ENCODE data around the gene SELENOM.

The SELENOM gene

DNA sequence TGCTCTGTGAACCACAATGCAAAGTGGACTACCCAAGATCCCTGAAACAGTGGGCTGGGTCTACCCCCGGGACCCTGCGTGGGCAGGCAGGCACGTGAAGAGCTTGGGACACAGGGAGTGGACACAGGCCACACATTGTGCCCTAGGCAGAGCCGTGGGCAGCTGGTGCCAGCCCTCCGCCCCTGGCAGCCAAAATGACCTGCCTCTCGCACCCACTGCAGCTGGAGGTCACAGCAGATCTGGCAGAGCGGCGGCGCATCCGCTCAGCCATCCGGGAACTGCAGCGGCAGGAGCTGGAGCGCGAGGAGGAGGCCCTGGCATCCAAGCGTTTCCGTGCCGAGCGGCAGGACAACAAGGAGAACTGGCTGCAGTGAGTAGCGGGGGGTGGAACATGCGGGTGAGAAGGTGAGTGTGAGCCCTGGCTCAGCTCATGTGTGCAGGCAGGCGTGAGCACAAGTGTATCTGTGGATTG, 19.6 kb downstream of the SELENOM start:
- Histone ChIP-seq H3K4me3 (no peak overlapping the region), H3K9me3 (ENCODE audit: low read depth, low read length) (no peaks in the 10 kb centered on the region), H3K9ac (ENCODE audit: insufficient read length) (no peak overlapping the region), H3K27ac (no peak overlapping the region), H3K36me3 (ENCODE audit: insufficient read depth, low read length) (no peaks in the 10 kb centered on the region)
- TF ChIP-seq EZH2 (IDR thresholded peaks at IDR 0.05): no peak
- TF ChIP-seq POLR2AphosphoS5 (IDR thresholded peaks at IDR 0.05; ENCODE audit: borderline replicate concordance, low read depth, low read length): no peak
- TF ChIP-seq FOXP2 (optimal IDR thresholded peaks at IDR 0.05; ENCODE audit: control extremely low read depth, extremely low read length, insufficient read depth): no peak
- DNase-seq (ENCODE audit: low read depth, low spot score): no peak

DNA sequence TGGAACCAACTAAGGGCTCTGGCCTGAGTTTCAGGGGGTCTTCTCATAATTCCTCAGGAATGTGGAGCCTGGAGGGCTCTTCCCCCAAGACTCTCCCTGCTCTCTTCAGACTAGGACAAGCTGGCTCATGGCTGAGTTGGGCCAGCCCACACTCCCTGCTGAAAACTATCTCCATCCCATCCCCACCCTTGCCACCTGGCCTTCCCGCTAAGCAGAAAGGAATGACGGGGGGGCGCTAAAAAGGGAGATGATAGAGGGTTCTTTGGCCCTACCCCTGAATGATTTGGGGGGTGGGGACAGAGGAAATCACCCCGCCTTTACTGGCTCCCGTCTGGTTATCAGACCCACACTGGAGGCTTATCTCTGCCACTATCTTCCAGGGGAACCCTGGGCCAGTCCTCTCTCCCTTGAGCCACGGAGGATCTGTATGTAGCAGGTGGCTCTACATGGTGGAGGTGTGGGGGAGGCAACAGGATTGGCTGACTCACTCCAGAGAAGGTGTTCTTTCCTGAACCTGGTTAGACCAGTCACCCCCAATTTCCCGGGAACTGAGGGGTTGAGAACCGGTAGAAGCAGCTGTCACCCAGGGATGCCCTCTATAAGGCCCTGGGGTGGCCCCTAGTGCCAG, 20.6 kb downstream of the SELENOM start:
- Histone ChIP-seq H3K4me3 (no peak overlapping the region), H3K27ac (no peak overlapping the region), H3K9me3 (ENCODE audit: low read depth, low read length) (no peaks in the 10 kb centered on the region), H3K9ac (ENCODE audit: insufficient read length) (no peak overlapping the region), H3K36me3 (ENCODE audit: insufficient read depth, low read length) (no peaks in the 10 kb centered on the region)
- no peak for TF ChIP-seq FOXP2 (optimal IDR thresholded peaks at IDR 0.05; ENCODE audit: control extremely low read depth, extremely low read length, insufficient read depth)
- TF ChIP-seq POLR2AphosphoS5 (IDR thresholded peaks at IDR 0.05; ENCODE audit: borderline replicate concordance, low read depth, low read length): no peak
- TF ChIP-seq EZH2 (IDR thresholded peaks at IDR 0.05): no peak
- no peak for DNase-seq (ENCODE audit: low read depth, low spot score)

DNA sequence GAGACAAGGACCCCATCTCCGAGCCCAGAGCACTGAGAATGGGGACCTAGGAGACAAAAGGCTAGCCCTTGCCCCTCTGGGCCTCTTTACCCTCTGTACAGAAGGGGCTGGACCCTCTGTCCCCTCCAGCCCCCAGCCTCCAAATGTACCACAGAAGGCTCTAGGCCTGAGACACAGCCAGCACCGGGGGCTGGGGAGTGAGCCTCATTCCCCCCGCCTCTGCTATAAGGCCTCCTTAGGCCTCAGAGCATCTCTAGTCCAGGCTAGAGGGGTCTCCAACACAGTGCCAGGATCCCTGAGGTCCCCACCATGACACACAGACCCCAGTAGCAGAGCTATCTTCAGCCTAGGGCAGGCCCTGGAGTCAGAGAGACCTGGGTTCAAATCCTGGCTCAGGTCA, 21.4 kb downstream of the SELENOM start:
- TF ChIP-seq POLR2AphosphoS5 (IDR thresholded peaks at IDR 0.05; ENCODE audit: borderline replicate concordance, low read depth, low read length) (no peak), EZH2 (IDR thresholded peaks at IDR 0.05) (no peak), FOXP2 (optimal IDR thresholded peaks at IDR 0.05; ENCODE audit: control extremely low read depth, extremely low read length, insufficient read depth) (no peak)
- no peak for DNase-seq (ENCODE audit: low read depth, low spot score)
- Histone ChIP-seq H3K4me3 (no peak overlapping the region), H3K9me3 (ENCODE audit: low read depth, low read length) (no peaks in the 10 kb centered on the region), H3K9ac (ENCODE audit: insufficient read length) (no peak overlapping the region), H3K27ac (no peak overlapping the region), H3K36me3 (ENCODE audit: insufficient read depth, low read length) (no peaks in the 10 kb centered on the region)

DNA sequence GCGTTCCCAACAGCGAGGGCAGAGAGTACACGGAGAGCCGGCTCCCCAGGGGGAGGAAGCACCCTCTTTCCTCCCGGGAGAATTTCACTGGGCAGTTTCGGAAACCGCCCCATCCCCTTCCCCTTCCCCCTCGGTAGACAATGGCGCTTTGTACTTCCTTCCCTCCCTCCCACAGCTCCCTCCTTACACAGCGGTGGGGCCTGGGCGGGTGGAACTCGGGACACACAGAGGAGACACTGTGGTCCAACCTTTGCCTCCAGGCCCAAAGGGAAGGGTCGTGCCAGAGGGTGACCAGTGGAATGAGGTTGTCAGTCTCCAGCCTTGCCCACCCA, 21.9 kb downstream of the SELENOM start:
- no peak for DNase-seq (ENCODE audit: low read depth, low spot score)
- H3K9me3 ChIP-seq (ENCODE audit: low read depth, low read length): no peaks in the 10 kb centered on the region
- H3K27ac ChIP-seq: no peak overlapping the region
- peak overlapping the region; percentile 81 for H3K9ac ChIP-seq (ENCODE audit: insufficient read length)
- H3K36me3 ChIP-seq (ENCODE audit: insufficient read depth, low read length): no peaks in the 10 kb centered on the region
- H3K4me3 ChIP-seq: peak overlapping the region; percentile 88
- no peak for TF ChIP-seq EZH2 (IDR thresholded peaks at IDR 0.05)
- no peak for TF ChIP-seq POLR2AphosphoS5 (IDR thresholded peaks at IDR 0.05; ENCODE audit: borderline replicate concordance, low read depth, low read length)
- no peak for TF ChIP-seq FOXP2 (optimal IDR thresholded peaks at IDR 0.05; ENCODE audit: control extremely low read depth, extremely low read length, insufficient read depth)

- DNase-seq (ENCODE audit: low read depth, low spot score): no peak
- Histone ChIP-seq H3K9me3 (ENCODE audit: low read depth, low read length) (no peaks in the 10 kb centered on the region), H3K4me3 (peak overlapping the region; percentile 88)
Measured at GRCh38 chr22:31084811-31085492, 22.4 kb downstream of the SELENOM start.

GRCh38 chr22:31083923-31084810, 23.2 kb downstream of the SELENOM start:
- DNase-seq (ENCODE audit: low read depth, low spot score): no peak
- Histone ChIP-seq H3K9me3 (ENCODE audit: low read depth, low read length) (no peaks in the 10 kb centered on the region), H3K27ac (peak overlapping the region; percentile 45; the same call in 1 of the 2 replicates), H3K4me3 (peak overlapping the region; percentile 88), H3K9ac (ENCODE audit: insufficient read length) (peak overlapping the region; percentile 81), H3K36me3 (ENCODE audit: insufficient read depth, low read length) (no peaks in the 10 kb centered on the region)
- TF ChIP-seq POLR2AphosphoS5 (IDR thresholded peaks at IDR 0.05; ENCODE audit: borderline replicate concordance, low read depth, low read length) (no peak), EZH2 (IDR thresholded peaks at IDR 0.05) (no peak), FOXP2 (optimal IDR thresholded peaks at IDR 0.05; ENCODE audit: control extremely low read depth, extremely low read length, insufficient read depth) (no peak)

More at GRCh38 chr22:31084811-31085492, 22.4 kb downstream of the SELENOM start:
- Histone ChIP-seq H3K27ac (peak overlapping the region; percentile 45; the same call in 1 of the 2 replicates), H3K9ac (ENCODE audit: insufficient read length) (peak overlapping the region; percentile 81), H3K36me3 (ENCODE audit: insufficient read depth, low read length) (no peaks in the 10 kb centered on the region)
- TF ChIP-seq FOXP2 (optimal IDR thresholded peaks at IDR 0.05; ENCODE audit: control extremely low read depth, extremely low read length, insufficient read depth): no peak
- TF ChIP-seq POLR2AphosphoS5 (IDR thresholded peaks at IDR 0.05; ENCODE audit: borderline replicate concordance, low read depth, low read length): peak; percentile 69

GRCh38 chr22:31083377-31083768, 24.0 kb downstream of the SELENOM start:
- no peak for TF ChIP-seq FOXP2 (optimal IDR thresholded peaks at IDR 0.05; ENCODE audit: control extremely low read depth, extremely low read length, insufficient read depth)
- DNase-seq (ENCODE audit: low read depth, low spot score): no peak
- Histone ChIP-seq H3K36me3 (ENCODE audit: insufficient read depth, low read length) (no peaks in the 10 kb centered on the region), H3K9me3 (ENCODE audit: low read depth, low read length) (no peaks in the 10 kb centered on the region), H3K4me3 (no peak overlapping the region), H3K9ac (ENCODE audit: insufficient read length) (no peak overlapping the region), H3K27ac (no peak overlapping the region)
